Measurements from ENCODE around the gene PBX3.

Gene PBX3

GRCh38 chr9:125803526-125803925 lies 56.4 kb downstream of the PBX3 start:
- no peaks in the 10 kb centered on the region for H3K4me1 Mint-ChIP-seq
- H3K27ac Mint-ChIP-seq = no peak overlapping the region
- H3K36me3 Mint-ChIP-seq (ENCODE audit: low read depth) = no peaks in the 10 kb centered on the region
- no peak for TF ChIP-seq CTCF (IDR thresholded peaks at IDR 0.05; ENCODE audit: unreplicated experiment in 3 of 3)
- no peak overlapping the region for H3K4me3 Mint-ChIP-seq
- H3K9me3 Mint-ChIP-seq = no peaks in the 10 kb centered on the region
- no peaks in the 10 kb centered on the region for H3K27me3 Mint-ChIP-seq (ENCODE audit: low read depth)

GRCh38 chr9:125805057-125805456 lies 57.9 kb downstream of the PBX3 start:
- Mint-ChIP-seq H3K27ac (no peak overlapping the region), H3K36me3 (ENCODE audit: low read depth) (no peaks in the 10 kb centered on the region), H3K4me3 (no peak overlapping the region), H3K27me3 (ENCODE audit: low read depth) (no peaks in the 10 kb centered on the region), H3K4me1 (no peaks in the 10 kb centered on the region), H3K9me3 (no peaks in the 10 kb centered on the region)
- no peak for TF ChIP-seq CTCF (IDR thresholded peaks at IDR 0.05; ENCODE audit: unreplicated experiment in 3 of 3)

GRCh38 chr9:125805586-125805985 lies 58.4 kb downstream of the PBX3 start:
- TF ChIP-seq CTCF (IDR thresholded peaks at IDR 0.05; ENCODE audit: unreplicated experiment in 3 of 3) = no peak
- no peak overlapping the region for H3K27ac Mint-ChIP-seq
- H3K4me1 Mint-ChIP-seq = no peaks in the 10 kb centered on the region
- H3K9me3 Mint-ChIP-seq = no peaks in the 10 kb centered on the region
- no peaks in the 10 kb centered on the region for H3K27me3 Mint-ChIP-seq (ENCODE audit: low read depth)
- no peak overlapping the region for H3K4me3 Mint-ChIP-seq
- no peaks in the 10 kb centered on the region for H3K36me3 Mint-ChIP-seq (ENCODE audit: low read depth)

- no peaks in the 10 kb centered on the region for H3K36me3 Mint-ChIP-seq (ENCODE audit: low read depth)
- no peak for TF ChIP-seq CTCF (IDR thresholded peaks at IDR 0.05; ENCODE audit: unreplicated experiment in 3 of 3)
- no peak overlapping the region for H3K27ac Mint-ChIP-seq
- H3K27me3 Mint-ChIP-seq (ENCODE audit: low read depth) = no peaks in the 10 kb centered on the region
- no peak overlapping the region for H3K4me3 Mint-ChIP-seq
- no peaks in the 10 kb centered on the region for H3K4me1 Mint-ChIP-seq
- no peaks in the 10 kb centered on the region for H3K9me3 Mint-ChIP-seq
These were observed 59.9 kb downstream of the PBX3 start for GRCh38 chr9:125807079-125807478.

- no peak overlapping the region for H3K4me3 Mint-ChIP-seq
- H3K9me3 Mint-ChIP-seq = no peaks in the 10 kb centered on the region
- H3K27me3 Mint-ChIP-seq (ENCODE audit: low read depth) = no peaks in the 10 kb centered on the region
- no peaks in the 10 kb centered on the region for H3K36me3 Mint-ChIP-seq (ENCODE audit: low read depth)
- no peak overlapping the region for H3K27ac Mint-ChIP-seq
- H3K4me1 Mint-ChIP-seq = no peaks in the 10 kb centered on the region
- TF ChIP-seq CTCF (IDR thresholded peaks at IDR 0.05; ENCODE audit: unreplicated experiment in 3 of 3) = no peak
These were observed 63.0 kb downstream of the PBX3 start for GRCh38 chr9:125810161-125810560.

GRCh38 chr9:125811002-125811401 lies 63.8 kb downstream of the PBX3 start:
- no peaks in the 10 kb centered on the region for H3K9me3 Mint-ChIP-seq
- TF ChIP-seq CTCF (IDR thresholded peaks at IDR 0.05; ENCODE audit: unreplicated experiment in 3 of 3) = no peak
- no peaks in the 10 kb centered on the region for H3K36me3 Mint-ChIP-seq (ENCODE audit: low read depth)
- no peaks in the 10 kb centered on the region for H3K4me1 Mint-ChIP-seq
- no peak overlapping the region for H3K4me3 Mint-ChIP-seq
- H3K27me3 Mint-ChIP-seq (ENCODE audit: low read depth) = no peaks in the 10 kb centered on the region
- no peak overlapping the region for H3K27ac Mint-ChIP-seq

Data from nephron (organoid).